NCI-H345 (cell line): ENCODE results near the gene WDR88.
"Not testable (repeated sequence)": the region's sequence is repeated elsewhere in the genome, so short reads cannot be mapped to it uniquely, and the experiment has no call there.

Experiments
- DNase-seq: peaks from one replicate; lab custom pipeline; 2025; lab: John Stamatoyannopoulos, UW

The WDR88 gene, protein sequence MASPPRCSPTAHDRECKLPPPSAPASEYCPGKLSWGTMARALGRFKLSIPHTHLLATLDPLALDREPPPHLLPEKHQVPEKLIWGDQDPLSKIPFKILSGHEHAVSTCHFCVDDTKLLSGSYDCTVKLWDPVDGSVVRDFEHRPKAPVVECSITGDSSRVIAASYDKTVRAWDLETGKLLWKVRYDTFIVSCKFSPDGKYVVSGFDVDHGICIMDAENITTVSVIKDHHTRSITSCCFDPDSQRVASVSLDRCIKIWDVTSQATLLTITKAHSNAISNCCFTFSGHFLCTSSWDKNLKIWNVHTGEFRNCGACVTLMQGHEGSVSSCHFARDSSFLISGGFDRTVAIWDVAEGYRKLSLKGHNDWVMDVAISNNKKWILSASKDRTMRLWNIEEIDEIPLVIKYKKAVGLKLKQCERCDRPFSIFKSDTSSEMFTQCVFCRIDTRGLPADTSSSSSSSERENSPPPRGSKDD

DNA sequence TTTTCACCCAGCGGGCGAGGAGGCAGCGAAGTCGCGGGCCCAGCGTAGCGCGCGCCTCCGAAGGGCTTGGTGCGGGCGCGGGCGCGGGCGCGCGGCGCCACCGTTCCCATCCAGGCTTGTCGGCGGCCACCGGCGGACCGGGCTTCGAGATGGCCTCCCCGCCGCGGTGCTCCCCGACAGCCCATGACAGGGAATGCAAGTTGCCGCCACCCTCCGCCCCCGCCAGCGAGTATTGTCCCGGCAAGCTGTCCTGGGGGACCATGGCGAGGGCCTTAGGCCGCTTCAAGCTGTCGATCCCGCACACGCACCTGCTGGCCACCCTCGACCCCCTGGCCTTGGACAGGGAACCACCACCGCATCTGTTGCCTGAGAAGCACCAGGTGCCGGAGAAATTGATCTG, at the start of gene WDR88:
WDR88 (plus strand) TSS at position 94 of the 400 bp plus-strand sequence; CDS start at position 150, 56 bp downstream.
- no peak for DNase-seq

DNA sequence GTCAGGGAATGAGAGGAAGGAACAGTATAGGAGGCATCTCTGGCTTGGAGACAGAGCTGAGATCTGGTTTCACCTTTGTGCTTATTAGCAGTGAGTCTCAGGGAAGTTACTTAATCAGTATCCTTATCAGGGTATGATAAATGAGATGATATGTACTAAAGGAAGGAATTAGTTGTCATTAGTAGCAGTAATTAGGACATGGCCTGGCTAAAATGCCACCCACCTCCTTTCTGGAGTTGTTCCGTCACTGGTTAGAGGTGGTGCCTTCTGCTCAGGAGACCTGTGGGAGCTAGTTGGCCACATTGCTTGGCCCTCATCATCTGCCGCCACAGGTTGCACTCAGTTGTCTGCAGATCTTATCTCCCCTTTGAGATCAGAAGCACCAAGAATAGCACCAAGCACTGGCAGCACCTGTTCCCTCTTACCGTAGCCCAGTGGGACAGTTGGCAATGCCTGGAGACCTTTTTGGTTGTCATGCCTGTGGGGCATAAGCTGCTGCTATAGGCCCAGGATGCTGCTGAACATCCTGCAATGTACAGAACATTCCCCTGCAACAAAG, 46.3 kb upstream of the WDR88 start:
- no peak for DNase-seq

DNA sequence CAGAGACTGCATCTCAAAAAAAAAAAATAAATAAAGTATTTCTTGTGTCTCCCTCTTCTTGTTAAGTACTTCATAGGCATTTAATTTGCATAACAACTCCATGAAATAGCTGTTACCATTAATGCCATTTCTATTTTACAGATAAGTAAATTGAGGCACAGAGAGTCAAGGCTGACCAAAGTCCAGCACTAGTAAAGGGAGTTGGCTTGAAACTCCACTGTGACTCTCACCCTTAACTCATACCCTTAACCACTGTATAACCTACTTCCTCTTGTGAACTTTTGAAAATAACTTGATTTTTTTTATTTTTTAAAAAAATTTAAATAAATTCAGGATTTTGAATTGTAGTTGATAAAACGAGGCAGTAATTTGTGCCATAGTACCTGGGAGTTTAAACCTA, 45.0 kb upstream of the WDR88 start:
- no peak for DNase-seq

DNA sequence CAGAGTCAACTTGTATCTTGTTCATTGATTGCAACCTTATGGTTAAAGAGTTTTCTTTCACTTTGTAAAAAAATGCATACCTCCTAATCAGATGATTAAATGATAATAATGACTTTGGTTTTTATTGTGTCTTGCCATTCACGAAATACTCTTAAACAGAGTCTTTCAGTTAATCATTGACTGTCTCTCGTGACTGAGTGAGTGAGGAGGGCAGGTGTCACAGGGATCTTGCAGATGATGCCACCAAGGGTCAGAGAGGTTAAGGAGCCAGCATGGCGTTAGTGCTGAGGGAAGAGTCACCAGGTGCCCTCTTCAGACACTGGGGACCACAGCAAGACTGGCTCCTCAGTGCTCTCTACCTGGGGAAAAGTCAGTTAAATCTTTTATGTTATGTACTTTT, 42.9 kb upstream of the WDR88 start:
- DNase-seq = no peak

DNA sequence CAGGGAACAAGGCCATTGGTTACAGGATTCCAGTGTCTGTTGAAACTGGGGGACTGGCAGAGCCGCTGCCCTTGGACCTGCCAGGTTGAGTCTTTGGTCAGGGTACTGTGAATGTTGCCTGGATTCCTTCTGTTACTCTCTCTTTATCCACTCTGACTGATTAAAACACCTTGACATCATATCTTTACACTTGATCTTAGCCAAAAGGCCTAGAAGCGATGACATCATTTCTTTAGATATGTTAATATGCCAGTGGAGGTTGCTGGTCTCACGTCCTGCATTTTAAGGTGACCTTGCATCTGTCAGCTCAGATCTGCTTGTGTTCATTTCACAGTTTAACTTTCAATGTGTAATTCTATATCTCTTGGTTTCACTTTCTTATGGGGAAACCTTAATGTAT, 41.7 kb upstream of the WDR88 start:
- no peak for DNase-seq

DNA sequence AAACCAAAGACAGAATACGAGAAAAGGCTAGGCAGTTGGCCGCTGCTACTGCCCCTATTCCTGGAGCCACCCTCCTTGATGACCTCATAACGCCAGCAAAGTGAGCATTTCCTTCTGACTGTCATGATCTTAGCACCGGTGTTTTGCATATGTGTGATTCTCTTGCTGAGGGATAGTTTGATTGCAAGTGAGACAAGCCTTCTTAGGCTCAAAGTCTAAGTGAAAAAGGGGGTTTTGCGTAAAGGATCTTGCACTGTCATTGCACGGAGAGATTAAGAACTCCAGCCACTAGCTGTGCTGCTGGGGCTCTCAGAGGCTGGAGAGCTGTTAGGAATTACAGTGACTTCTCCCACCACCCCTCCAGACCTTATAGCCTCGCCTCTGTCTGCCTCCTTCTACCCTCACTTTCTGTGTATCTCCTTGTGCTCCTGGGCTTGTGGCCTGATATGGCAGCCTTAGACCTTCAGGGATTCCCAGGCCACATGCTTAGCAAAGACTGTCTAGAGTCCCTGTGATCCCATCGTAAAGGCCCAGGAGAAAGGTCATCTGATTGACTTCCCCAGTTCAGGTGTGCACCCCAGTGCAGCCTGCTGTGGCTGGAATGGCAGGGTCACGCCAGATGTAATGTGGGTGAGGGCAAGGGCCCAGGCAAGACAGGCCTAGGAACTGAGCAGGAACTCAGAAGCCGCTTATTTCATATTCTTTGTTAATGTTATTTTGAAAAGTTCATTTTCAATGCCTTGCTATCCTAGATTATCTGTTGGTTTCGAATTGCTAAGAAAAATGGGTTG, 38.3 kb upstream of the WDR88 start:
- DNase-seq = no peak

DNA sequence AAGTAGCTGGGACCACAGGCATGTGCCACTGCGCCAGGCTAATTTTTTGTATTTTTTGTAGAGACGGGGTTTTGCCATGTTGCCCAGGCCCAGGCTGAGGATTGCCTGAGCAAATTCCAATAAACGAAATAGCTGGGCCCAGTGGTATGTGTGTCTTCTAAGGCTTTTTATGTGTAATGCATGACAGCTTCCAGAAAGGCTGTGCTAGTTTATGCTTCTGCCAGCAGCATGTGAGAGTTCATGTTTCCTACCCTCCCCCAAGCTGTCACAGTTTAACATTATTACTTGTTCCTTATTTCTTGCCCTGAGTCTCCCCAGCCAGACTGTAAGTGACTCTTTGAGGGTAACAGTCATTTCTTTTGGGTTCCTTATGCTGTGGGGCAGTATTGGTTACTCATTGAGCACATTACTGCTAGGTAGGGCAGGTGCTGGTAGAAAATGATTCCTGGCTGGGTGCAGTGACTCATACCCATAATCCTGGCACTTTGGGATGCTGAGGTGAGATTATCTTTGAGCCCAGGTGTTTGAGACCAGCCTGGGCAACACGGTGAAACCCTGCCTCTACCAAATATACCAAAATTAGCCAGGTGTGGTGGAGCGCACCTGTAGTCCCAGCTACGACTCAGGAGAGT, 37.4 kb upstream of the WDR88 start:
- DNase-seq = no peak

DNA sequence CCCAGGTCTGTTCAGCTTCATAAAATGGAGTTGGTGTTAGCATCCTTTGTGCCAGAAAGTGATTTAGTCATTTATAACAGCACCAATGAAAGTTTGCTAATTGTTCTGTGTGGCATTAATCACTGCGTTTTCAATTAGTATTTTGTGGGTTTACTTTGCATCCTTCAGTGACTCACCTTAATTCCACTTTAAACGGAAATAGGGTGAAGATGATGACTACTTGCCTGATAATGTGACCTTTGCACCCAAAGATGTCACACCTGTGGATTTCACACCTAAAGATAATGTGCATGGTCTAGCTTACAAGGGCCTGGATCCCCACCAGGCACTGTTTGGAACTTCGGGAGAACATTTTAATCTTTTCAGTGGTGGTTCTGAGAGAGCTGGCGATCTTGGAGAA, 35.9 kb upstream of the WDR88 start:
- no peak for DNase-seq

DNA sequence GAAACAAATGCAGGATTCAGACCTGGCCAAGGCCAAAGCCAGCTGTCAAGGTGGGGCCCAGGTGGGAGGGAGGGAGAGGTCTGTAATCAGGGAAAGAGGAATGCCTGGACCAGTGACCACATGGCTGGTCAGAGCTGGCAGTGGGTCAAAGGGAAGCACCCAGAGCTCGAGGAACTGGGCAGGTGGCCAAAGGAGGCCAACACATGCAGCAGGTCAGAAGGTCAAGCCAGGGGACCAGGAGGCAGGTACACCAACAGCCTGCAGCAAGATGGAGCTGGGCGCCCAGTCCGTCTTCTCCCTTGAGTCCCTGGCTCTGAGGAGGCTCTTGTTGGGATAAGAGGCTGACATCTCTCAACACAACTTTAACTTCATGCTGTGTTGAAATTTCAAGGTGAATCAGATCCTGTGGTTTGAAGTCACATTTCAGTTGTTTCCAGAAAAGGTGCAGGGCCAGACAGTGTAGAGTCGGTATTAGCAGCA, 33.8 kb upstream of the WDR88 start:
- no peak for DNase-seq

DNA sequence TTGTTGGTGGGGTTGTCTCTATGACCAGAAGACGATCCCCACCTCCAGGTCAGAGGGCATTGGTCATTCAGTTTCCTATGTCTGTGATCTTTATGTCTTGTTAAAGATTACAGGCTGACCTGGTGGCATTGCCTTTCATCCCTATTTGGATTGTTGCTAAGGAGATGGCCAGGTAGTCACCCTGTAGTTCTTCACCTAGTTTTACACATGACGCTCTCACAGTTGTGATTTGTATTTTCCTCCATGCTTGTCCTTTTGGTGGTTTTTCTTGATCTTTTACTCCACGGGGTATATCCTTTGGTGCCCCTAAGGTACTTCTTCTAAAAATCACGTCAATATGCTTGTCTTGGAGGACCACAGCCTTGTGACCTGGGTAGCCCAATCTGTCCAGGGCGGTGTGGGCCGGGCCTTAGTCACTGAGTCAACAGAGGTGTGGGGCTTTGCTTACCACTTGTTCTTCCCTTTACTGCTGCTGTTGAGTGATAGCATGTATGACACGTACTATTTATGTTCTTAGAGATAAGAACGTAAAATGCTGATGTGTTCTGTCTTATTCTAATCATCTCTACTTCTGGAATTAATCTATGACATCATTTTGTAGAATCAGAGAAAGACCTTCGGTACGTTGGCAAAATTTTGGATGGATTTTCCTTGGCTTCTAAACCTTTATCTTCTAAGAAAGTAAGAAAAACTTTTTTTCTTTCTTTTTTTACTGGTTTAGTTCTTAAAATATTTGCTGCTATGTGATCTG, 30.8 kb upstream of the WDR88 start:
- no peak for DNase-seq

DNA sequence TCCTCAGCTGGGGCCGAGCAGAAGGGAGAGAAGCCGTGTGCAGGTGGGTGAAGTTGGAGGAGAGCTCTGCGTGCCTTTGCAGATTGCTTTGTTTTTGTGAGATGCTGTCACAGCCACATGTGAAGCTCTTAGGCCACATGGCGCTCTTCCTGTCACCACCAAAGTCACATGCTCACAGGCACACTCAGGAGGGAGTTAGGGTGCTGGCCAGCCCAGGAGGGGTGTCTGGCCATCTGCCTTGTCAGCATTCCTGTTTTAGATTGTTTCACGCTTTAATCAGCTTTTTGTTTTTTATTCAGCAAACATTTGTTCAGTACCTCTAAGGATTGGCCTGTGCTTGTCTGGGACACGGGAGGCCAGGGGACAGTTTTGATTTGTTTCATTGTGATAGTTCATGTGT, 29.0 kb upstream of the WDR88 start:
- DNase-seq = no peak

DNA sequence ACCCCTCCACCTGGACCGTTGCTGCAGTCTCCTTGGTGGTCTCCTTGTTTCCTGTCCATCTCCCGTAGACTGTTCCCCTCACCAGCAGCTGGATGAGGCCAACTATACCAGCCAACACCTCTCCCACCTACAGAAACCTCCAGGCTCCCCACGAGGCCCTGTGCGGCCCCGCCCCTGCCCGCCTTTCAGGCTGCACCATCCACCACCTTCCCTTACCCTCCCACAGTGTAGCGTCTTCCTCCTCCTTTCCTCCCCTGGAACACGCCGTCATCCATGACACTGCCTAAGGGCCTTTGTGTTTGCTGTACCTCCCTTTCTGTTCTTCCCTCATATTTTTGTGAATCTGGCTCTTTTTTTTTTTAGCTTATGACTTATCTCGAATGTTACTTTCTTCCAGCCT, 23.8 kb upstream of the WDR88 start:
- DNase-seq = no peak

DNA sequence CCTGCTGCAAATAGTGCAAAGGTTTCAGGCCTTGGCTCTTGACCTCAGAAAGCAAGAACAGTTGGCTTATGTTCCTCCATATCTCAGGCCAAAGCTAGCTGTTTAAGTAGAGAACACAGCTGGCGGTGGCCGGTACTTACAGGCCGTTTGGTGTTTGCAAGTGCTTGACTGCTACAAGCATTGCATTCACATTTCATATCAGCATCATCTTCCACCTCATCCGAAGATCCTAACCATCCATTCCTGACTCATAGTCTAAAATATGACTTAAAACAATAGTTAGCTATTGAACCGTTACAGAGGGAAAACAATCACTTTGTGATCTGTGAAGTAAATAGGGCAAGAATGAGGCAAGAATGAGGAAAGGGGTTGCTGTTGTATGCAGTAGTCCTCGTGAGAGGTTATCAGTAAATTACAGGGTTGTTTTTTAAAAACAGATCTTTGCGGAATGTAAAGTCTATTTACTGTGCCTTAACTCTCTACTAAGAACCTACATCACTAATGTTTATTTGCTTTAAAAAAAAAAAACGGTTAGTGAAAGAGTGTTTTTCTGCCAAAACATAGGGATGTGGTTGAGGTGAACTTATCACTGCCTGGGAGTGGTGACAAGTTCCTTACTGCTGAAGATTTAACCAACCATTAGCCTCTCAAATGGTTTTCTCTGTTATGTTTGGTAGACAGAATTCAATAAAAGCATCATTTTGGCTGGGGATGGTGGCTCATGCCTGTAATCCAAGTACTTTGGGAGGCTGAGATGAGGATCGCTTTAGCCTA, 21.6 kb upstream of the WDR88 start:
- DNase-seq = no peak

DNA sequence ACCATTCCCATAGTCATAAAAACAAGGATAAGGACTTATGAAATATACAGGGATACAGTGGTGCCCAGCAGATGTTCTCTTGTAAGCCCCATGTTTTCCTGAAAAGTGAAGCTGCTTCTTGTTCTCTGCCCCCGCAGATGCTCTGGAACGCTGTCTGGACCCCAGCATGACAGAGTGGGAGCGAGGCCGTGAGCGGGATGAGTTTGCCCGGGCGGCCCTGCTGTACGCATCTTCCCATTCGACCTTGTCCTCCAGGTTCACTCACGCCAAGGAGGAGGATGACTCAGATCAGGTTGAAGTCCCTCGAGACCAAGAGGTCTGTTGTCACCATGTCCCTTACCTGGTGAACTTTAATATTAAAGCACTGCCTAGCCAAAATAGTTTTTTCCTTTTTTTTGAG, 20.3 kb upstream of the WDR88 start:
- no peak for DNase-seq

DNA sequence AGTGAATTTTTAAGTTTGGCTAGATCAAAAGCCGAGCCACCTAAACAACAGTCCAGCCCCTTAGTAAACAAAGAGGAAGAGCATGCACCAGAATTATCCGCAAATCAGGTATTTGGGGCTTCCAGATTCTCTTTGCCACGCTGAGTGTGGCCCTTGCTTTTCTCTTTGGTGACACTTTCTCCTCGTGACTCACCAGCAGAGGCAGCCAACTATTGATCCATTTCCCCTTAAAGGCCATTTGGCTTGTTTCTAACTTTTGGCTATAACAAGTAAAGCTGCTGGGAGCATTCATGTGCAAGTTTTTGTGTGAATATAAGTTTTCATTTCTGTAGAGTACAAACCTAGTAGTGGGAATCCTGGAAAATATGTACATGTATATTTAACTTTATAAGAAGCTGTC, 17.6 kb upstream of the WDR88 start:
- DNase-seq = no peak

DNA sequence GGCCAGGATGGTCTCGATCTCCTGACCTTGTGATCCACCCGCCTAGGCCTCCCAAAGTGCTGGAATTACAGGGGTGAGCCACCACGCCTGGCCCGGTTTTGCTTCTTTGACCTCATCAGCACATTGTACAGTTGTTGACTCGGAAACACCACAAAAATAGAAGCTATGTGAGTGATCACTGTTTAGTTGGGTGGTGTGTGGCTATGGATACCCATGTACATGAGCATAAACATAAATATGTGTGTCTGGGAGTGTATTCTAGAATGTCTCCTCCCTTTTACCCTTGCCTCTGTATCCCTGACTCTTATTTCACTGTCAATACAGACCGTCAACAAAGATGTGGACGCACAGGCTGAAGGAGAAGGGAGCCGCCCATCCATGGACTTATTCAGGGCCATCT, 14.4 kb upstream of the WDR88 start:
- no peak for DNase-seq

DNA sequence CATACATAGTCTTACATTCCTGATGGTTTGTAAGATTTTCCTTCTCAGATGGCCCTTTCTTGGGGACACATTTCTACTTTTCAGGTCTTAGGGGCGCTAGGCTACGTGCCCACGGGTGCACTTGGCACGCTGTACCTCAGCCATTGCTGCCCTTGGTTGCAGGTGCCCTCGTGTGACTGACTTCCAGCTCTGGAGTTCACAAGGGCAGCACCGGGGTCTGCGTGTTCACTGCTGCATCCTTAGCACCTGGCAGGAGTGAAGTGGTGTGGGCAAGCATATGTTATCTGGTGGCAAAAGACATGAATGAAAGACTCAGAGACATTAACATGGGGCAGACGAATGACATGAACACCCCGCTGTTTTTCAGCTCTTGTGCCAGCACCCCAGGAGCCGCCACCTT, 13.3 kb upstream of the WDR88 start:
- DNase-seq = no peak

DNA sequence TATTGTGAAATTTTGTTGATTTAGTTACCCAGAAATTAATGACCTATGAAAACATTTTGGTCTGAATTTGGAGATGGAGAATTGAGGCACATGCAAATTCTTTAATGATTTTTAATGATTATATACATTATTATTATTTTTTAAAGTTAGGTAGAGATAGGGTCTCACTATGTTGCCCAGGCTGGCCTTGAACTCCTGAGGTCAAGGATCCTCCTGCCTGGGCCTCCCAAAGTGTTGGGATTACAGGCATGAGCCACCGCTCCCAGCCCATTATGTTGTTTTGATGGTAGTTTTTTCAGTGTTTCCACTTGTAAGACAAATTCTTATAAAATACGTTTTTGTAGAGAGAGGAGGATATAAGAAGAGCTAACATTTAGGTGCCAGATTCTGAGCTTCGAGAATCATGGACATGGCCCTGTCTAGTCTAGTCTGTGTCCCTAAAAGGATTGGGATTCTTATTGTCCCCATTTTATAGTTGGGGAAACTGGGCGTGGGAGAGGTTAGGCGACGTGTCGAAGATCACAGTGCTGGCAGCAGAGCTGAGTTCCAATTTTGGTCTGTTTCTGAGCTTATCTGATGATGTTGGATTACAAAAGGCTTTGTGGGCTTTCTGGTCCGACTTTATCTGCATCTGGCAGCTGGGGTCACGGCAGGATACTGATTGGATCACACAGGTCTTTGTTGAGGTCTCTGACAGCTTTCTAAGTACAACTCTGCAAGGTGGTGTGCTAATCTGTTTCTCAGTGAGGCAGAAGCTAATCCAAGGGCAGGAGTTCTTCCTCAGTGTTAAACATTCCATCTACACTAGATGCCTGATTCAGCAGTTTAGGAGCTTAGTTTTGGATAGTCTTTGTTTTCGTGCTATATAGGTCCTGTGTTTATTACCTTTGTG, 7.5 kb upstream of the WDR88 start:
- DNase-seq = no peak

DNA sequence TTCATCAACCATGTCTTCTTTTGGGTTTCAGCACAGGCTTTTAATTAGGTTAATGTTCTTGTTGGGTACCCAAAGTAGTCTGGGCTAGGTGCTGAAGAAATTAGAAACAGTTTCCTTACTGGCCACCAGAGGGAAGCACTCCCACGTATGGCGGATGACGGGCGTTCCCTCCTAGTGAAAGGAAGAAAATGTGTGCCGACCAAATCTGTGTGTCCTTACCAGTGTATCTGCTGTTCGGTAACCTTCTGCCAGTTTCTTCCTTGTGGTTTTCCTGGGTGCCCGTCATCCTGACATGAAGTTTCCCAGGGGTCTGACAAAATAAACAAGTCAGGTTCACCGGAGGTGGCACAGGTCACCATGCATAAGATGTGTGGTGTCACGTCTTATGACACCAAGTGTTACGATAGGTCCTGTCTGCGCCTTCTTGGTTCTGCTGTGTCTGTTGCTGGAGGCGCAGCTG, 6.0 kb upstream of the WDR88 start:
- peak; percentile 79 for DNase-seq

DNA sequence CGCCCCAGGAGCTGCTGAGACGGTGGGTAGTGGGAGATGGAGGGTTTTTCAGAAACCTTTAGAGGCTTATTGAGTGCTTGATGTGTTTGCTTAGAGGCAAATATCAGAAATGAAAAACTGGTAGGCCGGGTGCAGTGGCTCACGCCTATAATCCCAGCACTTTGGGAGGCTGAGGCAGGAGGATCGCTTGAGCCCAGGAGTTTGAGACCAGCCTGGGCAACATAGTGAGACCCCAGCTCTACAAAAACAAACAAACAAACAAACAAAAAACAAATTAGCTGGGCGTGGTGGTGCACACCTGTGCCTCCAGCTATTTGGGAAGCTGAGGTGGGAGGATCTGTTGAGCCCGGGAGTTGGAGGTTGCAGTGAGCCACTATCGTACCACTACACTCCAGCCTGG, 5.2 kb upstream of the WDR88 start:
- not testable (repeated sequence) for DNase-seq
